Progenitor cell of endocrine pancreas (in vitro differentiated cells): Measurements from ENCODE around the gene PAXX. TPM values are rescaled to one million over a fixed set of nuclear protein-coding genes. Genes with fewer than 3 reads are reported as not detected.

Source experiments
- DNase-seq: peaks from one replicate; pipeline ENCODE4 v3.0.0; 2021; ENCODE audit warnings: low spot score; ENCODE audit not compliant: unreplicated experiment
- H3K27ac Mint-ChIP-seq: 2 replicates; pipeline ENCODE4 v1.8.0; 2021; ENCODE audit warnings: mild to moderate bottlenecking, moderate library complexity, mixed read lengths
- H3K27me3 Mint-ChIP-seq: 2 replicates; pipeline ENCODE4 v1.8.0; 2021; ENCODE audit warnings: mixed read lengths
- H3K36me3 Mint-ChIP-seq: 2 replicates; pipeline ENCODE4 v1.8.0; 2022; ENCODE audit warnings: mixed read lengths; ENCODE audit not compliant: insufficient read depth
- H3K4me1 Mint-ChIP-seq: 2 replicates; pipeline ENCODE4 v1.8.0; 2021; ENCODE audit warnings: low read depth, mixed read lengths
- H3K4me3 Mint-ChIP-seq: 2 replicates; pipeline ENCODE4 v1.8.0; 2021; ENCODE audit warnings: low read depth, mild to moderate bottlenecking, moderate library complexity, mixed read lengths
- H3K9me3 Mint-ChIP-seq: 2 replicates; pipeline ENCODE4 v1.8.0; 2021; ENCODE audit warnings: low read depth, mixed read lengths
- total RNA-seq: library from RNA; stranded (reverse); gene quantifications from 2 replicates; pipeline ENCODE4 v1.2.1, GENCODE V29; 2021
- TF ChIP-seq, protein P1 (sequence below): fragments of 200-600 bp; sonication (generic); IDR thresholded peaks from one replicate; pipeline ENCODE4 v1.5.0; 2021; ENCODE audit warnings: antibody characterized with exemption, mild to moderate bottlenecking; ENCODE audit not compliant: unreplicated experiment

The PAXX gene
- total RNA-seq, 1 donor from 2014 or later = 54.9 TPM

DNA sequence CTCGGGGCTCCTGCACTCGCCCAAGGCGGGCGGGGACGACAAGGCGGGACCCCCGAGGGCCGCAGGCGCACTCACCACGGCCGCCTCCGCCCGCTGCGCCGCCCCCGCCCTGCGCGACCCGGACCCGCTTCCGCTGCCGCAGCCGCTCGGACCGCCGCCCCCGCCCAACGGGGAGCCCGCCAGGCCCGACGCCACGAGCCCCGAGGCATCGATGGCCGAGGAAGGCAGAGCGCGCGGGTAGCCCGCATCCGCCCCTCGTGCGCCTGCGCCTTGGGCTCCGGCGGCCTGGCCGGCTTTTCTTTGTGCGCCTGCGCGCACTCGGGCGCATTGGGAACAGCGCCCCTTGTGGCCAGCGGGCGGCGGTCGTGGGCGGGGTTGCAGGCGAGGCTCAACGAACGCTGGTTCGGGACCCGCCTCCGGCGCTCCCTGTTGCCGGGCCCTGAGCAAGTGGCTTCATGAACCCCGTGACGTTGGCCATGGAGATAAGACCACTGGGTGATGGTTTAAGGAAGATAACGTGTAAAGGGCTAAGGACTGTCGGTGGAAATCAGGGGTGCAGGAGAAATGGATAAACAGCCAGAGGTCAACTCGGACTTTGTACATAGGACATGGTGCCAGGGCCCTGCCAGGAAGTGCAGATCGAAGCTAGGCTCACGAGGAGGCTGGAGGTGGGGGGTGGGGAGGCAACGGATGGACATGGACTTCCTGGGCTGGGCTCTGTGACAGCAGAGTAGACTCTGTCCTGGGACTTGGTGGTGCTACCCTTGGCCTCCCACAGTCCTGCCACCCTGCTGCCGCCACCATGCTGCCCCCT lies 47.5 kb upstream of the PAXX start, which contains the start of the genes C8G and FBXW5:
Gene C8G, plus strand, starts transcription at position 725 of the 814 bp plus-strand sequence. Its CDS starts 78 bp downstream, at position 803.
Gene FBXW5, minus strand, starts transcription at position 220 of the 814 bp plus-strand sequence. CDS start 655 bp downstream, outside the sequence.
- Mint-ChIP-seq H3K36me3 (no peaks in the 10 kb centered on the region), H3K27ac (peak within 1 kb of the TSS; percentile 56), H3K4me3 (peak within 1 kb of the TSS; percentile 72), H3K27me3 (no peaks in the 10 kb centered on the region), H3K9me3 (no peaks in the 10 kb centered on the region), H3K4me1 (peaks cover 2% of the 10 kb centered on the region)
- DNase-seq = peak; percentile 94
- TF ChIP-seq, protein P1, sequence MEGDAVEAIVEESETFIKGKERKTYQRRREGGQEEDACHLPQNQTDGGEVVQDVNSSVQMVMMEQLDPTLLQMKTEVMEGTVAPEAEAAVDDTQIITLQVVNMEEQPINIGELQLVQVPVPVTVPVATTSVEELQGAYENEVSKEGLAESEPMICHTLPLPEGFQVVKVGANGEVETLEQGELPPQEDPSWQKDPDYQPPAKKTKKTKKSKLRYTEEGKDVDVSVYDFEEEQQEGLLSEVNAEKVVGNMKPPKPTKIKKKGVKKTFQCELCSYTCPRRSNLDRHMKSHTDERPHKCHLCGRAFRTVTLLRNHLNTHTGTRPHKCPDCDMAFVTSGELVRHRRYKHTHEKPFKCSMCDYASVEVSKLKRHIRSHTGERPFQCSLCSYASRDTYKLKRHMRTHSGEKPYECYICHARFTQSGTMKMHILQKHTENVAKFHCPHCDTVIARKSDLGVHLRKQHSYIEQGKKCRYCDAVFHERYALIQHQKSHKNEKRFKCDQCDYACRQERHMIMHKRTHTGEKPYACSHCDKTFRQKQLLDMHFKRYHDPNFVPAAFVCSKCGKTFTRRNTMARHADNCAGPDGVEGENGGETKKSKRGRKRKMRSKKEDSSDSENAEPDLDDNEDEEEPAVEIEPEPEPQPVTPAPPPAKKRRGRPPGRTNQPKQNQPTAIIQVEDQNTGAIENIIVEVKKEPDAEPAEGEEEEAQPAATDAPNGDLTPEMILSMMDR = peak; percentile 99

DNA sequence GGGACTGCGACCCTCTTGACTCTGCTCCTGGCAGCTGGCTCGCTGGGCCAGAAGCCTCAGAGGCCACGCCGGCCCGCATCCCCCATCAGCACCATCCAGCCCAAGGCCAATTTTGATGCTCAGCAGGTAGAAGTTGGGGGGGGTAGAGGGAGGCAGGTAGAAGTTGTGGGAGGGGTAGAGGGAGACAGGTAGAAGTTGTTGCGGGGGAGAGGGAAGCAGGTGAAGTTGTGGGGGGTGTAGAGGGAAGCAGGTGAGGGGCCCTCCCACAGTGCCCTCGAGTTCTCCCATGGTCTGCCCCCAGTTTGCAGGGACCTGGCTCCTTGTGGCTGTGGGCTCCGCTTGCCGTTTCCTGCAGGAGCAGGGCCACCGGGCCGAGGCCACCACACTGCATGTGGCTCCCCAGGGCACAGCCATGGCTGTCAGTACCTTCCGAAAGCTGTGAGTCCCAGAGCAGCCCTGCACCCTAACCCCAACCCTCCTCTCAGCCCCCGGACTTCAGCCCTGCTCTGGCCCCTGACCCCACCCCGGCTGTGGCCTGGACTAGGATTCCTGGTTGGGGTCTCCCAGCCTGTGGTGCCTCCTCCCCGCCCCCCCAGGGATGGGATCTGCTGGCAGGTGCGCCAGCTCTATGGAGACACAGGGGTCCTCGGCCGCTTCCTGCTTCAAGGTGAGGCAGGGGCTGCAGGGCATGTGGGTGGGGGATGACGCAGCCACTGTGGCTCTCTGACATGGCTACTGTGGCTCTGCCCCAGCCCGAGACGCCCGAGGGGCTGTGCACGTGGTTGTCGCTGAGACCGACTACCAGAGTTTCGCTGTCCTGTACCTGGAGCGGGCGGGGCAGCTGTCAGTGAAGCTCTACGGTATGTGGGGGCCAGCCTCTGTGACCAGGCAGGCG lies 46.6 kb upstream of the PAXX start:
- Mint-ChIP-seq H3K27ac (no peak overlapping the region), H3K9me3 (no peaks in the 10 kb centered on the region), H3K36me3 (no peaks in the 10 kb centered on the region), H3K27me3 (no peaks in the 10 kb centered on the region), H3K4me3 (no peak overlapping the region), H3K4me1 (peaks cover 2% of the 10 kb centered on the region)
- no peak for DNase-seq
- TF ChIP-seq, protein P1 = no peak

DNA sequence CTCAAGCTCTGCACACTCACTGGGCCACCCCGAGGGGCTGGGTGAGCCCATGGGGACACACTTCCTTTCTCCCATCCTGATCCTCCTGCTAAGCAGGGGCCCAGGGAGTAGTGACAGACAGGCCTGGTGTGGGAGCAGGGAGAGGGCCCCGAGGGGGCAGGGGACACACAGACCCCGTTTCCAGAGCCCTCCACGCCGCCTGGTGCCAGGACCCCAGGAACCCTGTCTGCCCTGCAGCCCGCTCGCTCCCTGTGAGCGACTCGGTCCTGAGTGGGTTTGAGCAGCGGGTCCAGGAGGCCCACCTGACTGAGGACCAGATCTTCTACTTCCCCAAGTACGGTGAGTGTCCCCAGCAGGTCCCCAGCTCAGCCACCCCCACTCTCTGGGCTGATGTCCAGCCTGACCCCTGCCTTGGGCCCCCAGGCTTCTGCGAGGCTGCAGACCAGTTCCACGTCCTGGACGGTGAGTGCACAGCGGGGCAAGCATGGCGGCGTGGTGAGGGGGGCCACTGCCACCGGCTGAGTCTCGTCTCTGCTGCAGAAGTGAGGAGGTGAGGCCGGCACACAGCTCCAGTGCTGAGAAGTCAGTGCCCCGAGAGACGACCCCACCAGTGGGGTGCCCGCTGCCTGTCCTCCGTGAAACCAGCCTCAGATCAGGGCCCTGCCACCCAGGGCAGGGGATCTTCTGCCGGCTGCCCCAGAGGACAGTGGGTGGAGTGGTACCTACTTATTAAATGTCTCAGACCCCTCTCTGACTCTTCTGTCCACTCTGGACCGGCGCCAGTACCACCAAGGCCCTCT lies 45.8 kb upstream of the PAXX start:
- DNase-seq = no peak
- Mint-ChIP-seq H3K4me1 (peaks cover 2% of the 10 kb centered on the region), H3K36me3 (no peaks in the 10 kb centered on the region), H3K9me3 (no peaks in the 10 kb centered on the region), H3K27ac (no peak overlapping the region), H3K4me3 (no peak overlapping the region), H3K27me3 (no peaks in the 10 kb centered on the region)
- TF ChIP-seq, protein P1 = no peak

DNA sequence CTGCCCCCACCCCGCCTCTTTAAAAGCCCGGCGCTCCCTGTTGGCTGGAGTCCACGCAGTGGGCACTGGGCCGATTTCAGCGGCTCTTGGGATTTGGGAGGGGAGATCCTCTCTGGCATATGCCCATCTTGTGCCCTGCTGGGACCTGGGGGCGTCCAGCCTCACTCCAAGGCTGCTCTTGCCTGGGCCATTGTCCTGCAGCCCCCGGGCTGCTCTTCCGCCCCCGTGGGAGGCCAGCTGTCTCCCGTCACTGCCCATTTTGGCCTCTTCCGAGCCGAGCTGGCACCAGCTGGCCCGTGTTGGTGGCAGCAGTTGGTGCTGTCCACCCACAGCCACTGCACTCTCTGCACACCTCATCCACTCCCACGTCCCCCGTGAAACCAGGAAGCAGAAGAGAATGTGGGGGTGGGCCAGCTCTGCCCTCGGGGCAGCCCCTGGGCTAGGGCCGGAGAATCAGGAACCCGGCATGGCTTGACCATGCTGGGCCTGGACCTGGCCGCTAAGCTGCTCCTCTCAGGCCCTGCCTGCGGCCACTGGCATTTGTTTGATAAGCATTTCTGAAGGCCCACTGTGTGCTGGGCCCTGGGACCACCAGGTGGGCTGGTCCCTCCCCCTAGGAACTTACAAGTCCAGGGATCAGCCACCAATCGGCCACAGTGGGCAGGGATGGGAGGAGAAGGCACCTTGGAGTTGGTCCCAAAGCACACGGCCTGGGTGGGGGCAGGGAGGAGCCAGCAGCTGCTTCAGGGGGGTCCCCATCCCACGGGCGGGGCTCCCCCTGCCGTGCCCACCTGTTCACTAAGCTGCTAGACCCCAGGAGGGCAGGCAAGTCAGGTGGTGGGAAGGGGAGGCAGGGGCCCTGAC lies 45.0 kb upstream of the PAXX start:
- Mint-ChIP-seq H3K9me3 (no peaks in the 10 kb centered on the region), H3K4me3 (no peak overlapping the region), H3K27ac (no peak overlapping the region), H3K4me1 (peaks cover 2% of the 10 kb centered on the region), H3K36me3 (no peaks in the 10 kb centered on the region), H3K27me3 (no peaks in the 10 kb centered on the region)
- DNase-seq = no peak
- TF ChIP-seq, protein P1 = no peak
